Right lobe of liver (tissue), 4 donors: Measurements from ENCODE around the gene SPTLC2.

Experiments
- CTCF ChIP-seq, 4 donors: fragments of 200-600 bp in 3 of 4; fragments of 450-650 bp in 1 of 4; IDR thresholded peaks; one replicate each; pipeline versions ENCODE4 v1.5.1 to v1.8.0; 2016 to 2022; ENCODE audit warnings: antibody characterized with exemption in 4 of 4, mild to moderate bottlenecking in 2 of 4
- POLR2A ChIP-seq: fragments of 450-650 bp; IDR thresholded peaks from one replicate; pipeline ENCODE4 v1.6.1; 2017; ENCODE audit warnings: antibody characterized with exemption, mild to moderate bottlenecking
- donor health status: DM: no; HTN: no; CAD: no.
- donor health status: DM: no; HTN: no; CAD: no.
- donor health status: DM: no; HTN: yes; CAD: no.

- TF ChIP-seq CTCF (IDR thresholded peaks at IDR 0.05), result no peak
- TF ChIP-seq POLR2A, result no peak
These were observed 26.0 kb upstream of the SPTLC2 start for GRCh38 chr14:77642407-77642806.
